SK-N-MC (cell line): ENCODE data around the gene HGD.
"Not testable (repeated sequence)": the region's sequence is repeated elsewhere in the genome, so short reads cannot be mapped to it uniquely, and the experiment has no call there.

ENCODE experiments used
- DNase-seq: peaks from one replicate; pipeline ENCODE4 v3.0.0-alpha.2; 2011; ENCODE audit warnings: low read depth, low spot score
- H3K27ac ChIP-seq: fragments of 200-600 bp; sonication (generic); 2 replicates; pipeline ENCODE4 v1.5.1; 2016; ENCODE audit warnings: mixed run types
- H3K36me3 ChIP-seq: fragments of 200-600 bp; sonication (generic); 2 replicates; pipeline ENCODE4 v1.6.1; 2017; ENCODE audit warnings: antibody characterized with exemption, low read length, mixed read lengths; ENCODE audit not compliant: insufficient read depth
- H3K4me3 ChIP-seq: fragments of 200-600 bp; sonication (generic); 2 replicates; pipeline ENCODE4 v1.5.1; 2016
- H3K9ac ChIP-seq: fragments of 200-600 bp; sonication (generic); 2 replicates; pipeline ENCODE4 v1.8.0; 2017; ENCODE audit warnings: mixed run types, mixed read lengths; ENCODE audit not compliant: insufficient read length
- H3K9me3 ChIP-seq: fragments of 200-600 bp; sonication (generic); 2 replicates; pipeline ENCODE4 v1.6.1; 2017; ENCODE audit warnings: low read depth, mild to moderate bottlenecking, antibody characterized with exemption, low read length, moderate library complexity, mixed read lengths
- EZH2 ChIP-seq: fragments of 200-600 bp; sonication (generic); IDR thresholded peaks from one replicate; pipeline ENCODE4 v1.6.1; 2017; ENCODE audit warnings: antibody characterized with exemption
- FOXP2 ChIP-seq: optimal IDR thresholded peaks from 2 replicates; pipeline ENCODE3; 2011; ENCODE audit warnings: mild to moderate bottlenecking, moderate library complexity; ENCODE audit not compliant: insufficient read depth; ENCODE audit errors: extremely low read length, control extremely low read depth
- POLR2AphosphoS5 ChIP-seq: IDR thresholded peaks from 2 replicates; pipeline ENCODE4 v1.6.1; 2012; ENCODE audit warnings: mild to moderate bottlenecking, low read depth, low read length, borderline replicate concordance

HGD gene

DNA sequence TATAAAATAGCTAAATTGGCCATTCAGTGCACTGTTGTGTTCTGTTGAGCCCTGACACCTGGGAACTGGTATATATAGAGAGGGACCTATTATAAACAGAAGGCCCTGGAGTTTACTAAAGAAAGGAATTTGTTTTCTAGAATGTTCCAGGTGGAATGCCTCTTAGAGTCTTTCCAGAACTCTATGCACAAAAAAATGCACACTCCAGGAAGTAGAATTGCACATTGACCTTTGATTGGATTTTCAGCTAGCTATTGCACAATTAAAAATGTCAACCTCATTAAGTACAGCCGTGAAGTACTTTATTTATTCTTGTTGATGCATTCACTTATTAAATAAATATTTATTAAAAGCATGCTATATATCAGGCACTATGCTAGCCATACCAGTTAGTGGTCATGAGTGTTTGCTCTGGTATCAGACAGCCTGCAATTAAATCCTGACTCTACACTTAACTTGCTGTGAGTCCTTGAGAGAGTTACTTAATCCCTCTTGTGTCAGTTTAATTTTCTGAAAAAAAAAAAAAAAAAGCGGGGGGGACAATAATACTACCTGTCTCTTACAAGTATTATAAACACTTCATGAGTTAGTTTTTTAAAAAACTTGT is 45.1 kb downstream of the HGD start:
- DNase-seq: no peak
- Histone ChIP-seq H3K27ac (no peak overlapping the region), H3K4me3 (no peak overlapping the region), H3K9ac (no peak overlapping the region), H3K9me3 (no peaks in the 10 kb centered on the region), H3K36me3 (no peaks in the 10 kb centered on the region)
- TF ChIP-seq FOXP2: no peak
- no peak for TF ChIP-seq POLR2AphosphoS5
- TF ChIP-seq EZH2: no peak

DNA sequence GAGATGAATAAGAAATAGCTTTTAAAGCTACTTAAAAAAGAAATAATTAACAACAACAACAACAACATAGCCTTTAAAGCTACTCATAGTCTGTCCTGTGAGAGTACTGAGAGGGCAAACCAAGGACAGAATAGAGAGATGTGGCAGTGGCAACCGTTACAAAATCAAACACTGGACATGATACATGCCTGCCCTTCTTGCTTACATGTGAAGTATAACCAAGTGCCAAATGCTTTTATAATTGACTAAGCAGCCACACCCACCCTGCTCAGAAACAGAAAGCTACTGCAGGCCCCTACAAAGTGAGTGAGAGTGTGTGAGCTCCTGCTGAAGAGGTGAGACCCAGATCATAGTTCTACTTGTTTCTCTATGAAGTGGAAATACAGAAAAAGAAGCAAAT is 47.5 kb downstream of the HGD start:
- Histone ChIP-seq H3K9me3 (no peaks in the 10 kb centered on the region), H3K9ac (no peak overlapping the region), H3K36me3 (no peaks in the 10 kb centered on the region), H3K27ac (no peak overlapping the region), H3K4me3 (no peak overlapping the region)
- TF ChIP-seq POLR2AphosphoS5 (no peak), FOXP2 (no peak), EZH2 (no peak)
- no peak for DNase-seq

DNA sequence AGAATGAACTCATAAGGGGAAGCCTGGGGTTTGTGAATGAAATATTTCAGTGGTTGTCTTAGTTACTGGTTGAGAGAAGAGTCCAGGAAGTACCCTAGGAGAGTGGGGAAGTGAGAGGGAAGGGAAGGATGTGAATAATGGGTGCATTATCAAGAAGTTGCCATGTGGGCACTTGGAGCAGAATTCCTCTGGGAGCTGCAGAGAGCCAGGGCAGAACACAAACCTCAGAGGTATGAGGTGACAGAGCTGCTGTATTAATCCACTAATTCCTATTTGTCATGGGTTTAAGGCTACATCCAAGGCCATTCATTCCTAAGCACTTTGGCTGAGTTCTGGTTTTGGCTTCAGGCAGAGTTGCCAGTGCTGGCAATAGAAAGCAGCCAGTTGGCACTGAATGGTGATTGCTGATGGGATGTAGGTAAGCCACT is 56.9 kb downstream of the HGD start:
- no peaks in the 10 kb centered on the region for H3K36me3 ChIP-seq
- no peaks in the 10 kb centered on the region for H3K9me3 ChIP-seq
- TF ChIP-seq POLR2AphosphoS5 (no peak), EZH2 (no peak), FOXP2 (no peak)
- H3K9ac ChIP-seq: no peak overlapping the region
- H3K27ac ChIP-seq: no peak overlapping the region
- DNase-seq: no peak
- H3K4me3 ChIP-seq: no peak overlapping the region

DNA sequence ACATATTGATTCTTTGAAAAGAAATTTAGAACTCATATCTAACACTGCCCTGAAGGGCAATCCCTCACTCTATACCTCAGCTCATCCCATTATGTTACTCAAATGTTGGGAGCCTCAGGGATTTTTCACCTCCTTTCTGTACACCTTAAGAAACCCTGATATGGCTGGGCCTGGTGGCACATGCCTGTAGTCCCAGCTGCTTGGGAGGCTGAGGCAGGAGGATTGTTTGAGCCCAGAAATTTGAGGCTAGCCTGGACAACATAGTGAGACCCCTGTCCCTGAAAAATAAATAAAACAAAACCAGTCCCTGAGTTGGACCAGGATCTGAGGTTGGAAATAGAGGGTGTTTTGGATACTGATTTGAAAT is 58.3 kb downstream of the HGD start:
- Histone ChIP-seq H3K36me3 (no peaks in the 10 kb centered on the region), H3K4me3 (no peak overlapping the region), H3K27ac (no peak overlapping the region), H3K9ac (no peak overlapping the region), H3K9me3 (no peaks in the 10 kb centered on the region)
- DNase-seq: no peak
- TF ChIP-seq FOXP2 (no peak), EZH2 (no peak), POLR2AphosphoS5 (no peak)

DNA sequence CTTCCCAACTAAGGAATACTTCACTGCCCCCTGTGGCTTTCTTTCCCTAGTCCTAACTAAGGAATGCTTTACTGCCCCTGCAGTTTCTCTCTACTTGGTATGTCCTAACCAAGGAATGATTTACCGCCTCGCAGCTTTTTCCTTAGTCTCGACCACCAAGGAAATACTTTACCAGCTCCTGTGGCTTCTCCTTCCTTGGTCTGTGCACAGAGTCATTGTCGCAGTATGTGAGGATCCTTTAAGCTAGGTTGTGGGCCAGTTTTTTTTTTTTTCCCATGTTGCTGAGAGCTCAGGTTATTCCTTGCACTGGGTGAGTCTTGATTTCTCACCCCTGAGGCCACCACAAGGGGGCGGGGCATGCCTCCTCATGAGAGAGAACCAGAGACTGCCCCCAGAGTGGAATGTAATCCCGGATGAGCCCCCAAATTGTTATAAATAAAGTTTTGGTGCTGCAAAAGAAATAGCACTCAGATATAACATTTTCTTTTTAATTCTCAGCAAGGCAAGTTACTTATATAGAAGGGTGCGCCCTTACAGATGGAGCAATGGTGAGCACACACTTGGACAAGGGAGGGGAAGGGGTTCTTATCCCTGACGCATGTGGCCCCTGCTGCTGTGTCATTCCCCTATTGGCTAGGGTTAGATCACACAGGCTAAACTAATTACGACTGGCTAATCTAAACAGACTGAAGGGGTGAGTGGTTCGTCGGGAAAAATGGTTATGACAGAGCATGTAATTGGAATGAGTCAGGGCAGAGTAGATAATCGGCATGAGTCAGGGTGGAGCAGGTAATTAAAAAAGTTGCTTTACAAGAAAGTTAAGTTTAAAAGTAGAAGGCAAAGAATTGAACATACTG is 58.9 kb downstream of the HGD start:
- H3K27ac ChIP-seq: no peak overlapping the region
- no peaks in the 10 kb centered on the region for H3K36me3 ChIP-seq
- TF ChIP-seq POLR2AphosphoS5: no peak
- TF ChIP-seq FOXP2: no peak
- no peak for TF ChIP-seq EZH2
- H3K9me3 ChIP-seq: no peaks in the 10 kb centered on the region
- DNase-seq: no peak
- no peak overlapping the region for H3K9ac ChIP-seq
- no peak overlapping the region for H3K4me3 ChIP-seq

DNA sequence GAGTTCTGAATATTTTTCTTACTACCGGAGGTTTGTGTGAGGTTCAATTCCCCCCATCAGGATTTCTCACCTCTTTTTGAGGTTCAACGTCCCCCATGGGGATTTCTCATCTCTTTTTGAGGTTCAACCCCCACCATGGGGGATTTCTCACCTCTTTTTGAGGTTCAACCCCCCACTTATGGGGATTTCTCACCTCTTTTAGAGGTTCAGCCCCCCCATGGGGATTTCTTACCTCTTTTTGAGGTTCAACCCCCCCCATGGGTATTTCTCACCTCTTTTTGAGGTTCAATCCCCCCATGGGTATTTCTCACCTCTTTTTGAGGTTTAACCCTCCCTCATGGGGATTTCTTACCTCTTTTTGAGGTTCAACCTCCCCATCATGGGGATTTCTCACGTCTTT is 59.6 kb downstream of the HGD start:
- DNase-seq: no peak
- no peak for TF ChIP-seq EZH2
- TF ChIP-seq POLR2AphosphoS5: no peak
- TF ChIP-seq FOXP2: no peak
- Histone ChIP-seq H3K4me3 (no peak overlapping the region), H3K9me3 (no peaks in the 10 kb centered on the region), H3K36me3 (no peaks in the 10 kb centered on the region), H3K9ac (no peak overlapping the region), H3K27ac (no peak overlapping the region)

DNA sequence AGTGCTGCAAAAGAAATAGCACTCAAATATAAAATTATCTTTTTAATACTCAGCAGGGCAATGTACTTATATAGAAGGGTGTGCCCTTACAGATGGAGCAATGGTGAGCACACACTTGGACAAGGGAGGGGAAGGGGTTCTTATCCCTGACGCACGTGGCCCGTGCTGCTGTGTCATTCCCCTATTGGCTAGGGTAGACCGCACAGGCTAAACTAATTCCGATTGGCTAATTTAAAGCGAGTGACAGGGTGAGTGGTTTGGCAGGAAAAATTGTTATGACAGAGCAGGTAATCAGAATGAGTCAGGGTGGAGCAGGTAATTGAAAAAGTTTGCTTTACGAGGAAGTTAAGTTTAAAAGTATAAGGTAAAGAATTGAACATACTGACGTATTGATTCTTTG is 65.3 kb downstream of the HGD start:
- not testable (repeated sequence) for H3K4me3 ChIP-seq, H3K9me3 ChIP-seq, DNase-seq, H3K9ac ChIP-seq, H3K36me3 ChIP-seq
- H3K27ac ChIP-seq: peak overlapping the region; percentile 91

DNA sequence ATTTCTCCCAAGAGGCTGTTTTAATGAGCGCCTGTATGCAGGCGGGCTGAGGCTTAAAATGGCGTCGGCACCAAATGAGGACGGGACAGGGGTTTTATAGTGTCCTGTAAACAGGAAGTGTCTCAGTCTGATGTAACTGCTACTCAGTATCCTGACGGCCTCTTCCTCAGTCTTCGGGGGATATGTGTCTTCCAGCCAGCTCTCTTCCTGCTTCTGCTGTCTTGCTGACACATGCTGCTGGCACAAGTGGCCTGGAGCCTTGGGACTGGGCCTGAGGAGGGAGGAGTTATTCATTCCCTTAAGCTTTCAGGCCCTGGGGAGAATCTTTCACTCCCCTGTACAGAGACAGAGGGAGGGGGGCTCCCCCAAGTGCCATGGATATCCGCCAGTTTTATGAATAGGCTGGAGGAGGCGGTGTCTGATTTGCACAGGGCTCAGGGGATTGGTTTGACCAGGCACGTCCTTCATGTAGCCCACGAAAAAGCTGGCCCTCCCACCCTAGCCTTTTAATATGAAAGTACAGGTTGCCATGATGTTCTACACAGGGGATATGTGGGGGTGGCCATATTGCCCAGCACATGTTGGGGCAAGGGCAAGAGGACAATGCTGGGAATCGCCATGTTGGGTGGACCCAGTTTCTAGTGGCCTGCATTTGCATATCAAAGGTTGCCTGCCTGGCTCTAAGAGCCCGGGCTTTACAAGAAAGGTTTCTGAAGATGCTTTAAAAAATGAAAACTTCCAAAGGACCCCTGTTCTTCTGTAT is 66.0 kb downstream of the HGD start:
- Histone ChIP-seq H3K9me3 (no peaks in the 10 kb centered on the region), H3K36me3 (no peaks in the 10 kb centered on the region), H3K4me3 (peak overlapping the region; percentile 45), H3K9ac (peak overlapping the region; percentile 37), H3K27ac (peak overlapping the region; percentile 91)
- TF ChIP-seq POLR2AphosphoS5 (0 out of 2 replicates have a peak, but pooled peaks have one; percentile 17), FOXP2 (no peak)
- peak; percentile 77 for DNase-seq

DNA sequence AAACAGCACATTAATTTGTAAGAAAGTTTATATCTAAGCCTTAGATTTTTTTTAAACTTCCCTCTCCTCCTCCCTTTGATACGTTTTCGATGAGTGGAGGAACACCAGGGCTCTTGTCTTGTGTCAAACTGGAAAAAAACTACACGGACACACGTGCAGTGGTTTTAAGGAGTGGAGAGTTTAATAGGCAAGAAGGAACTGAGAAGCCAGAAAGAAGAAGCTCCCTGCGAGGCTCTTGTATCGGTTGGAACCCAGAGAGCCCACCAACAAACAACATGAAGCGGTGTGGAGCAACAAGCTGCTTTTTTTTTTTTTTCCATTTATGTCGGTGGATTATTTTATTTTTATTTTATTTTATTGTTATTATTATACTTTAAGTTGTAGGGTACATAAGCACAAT is 67.3 kb downstream of the HGD start:
- DNase-seq: no peak
- TF ChIP-seq FOXP2 (no peak), POLR2AphosphoS5 (no peak), EZH2 (no peak)
- no peaks in the 10 kb centered on the region for H3K36me3 ChIP-seq
- H3K4me3 ChIP-seq: no peak overlapping the region
- H3K27ac ChIP-seq: 0 out of 2 replicates have a peak overlapping the region, but pooled peaks have one; percentile 42
- no peak overlapping the region for H3K9ac ChIP-seq
- no peaks in the 10 kb centered on the region for H3K9me3 ChIP-seq
